OCI-LY7 (cell line): ENCODE measurements around the gene RNF26.

Experiments used
- CTCF ChIP-seq: fragments of 200-600 bp; sonication (generic); conservative IDR thresholded peaks from 2 replicates; pipeline ENCODE4 v1.5.1; 2014; ENCODE audit warnings: mild to moderate bottlenecking, antibody characterized with exemption, low read length, moderate library complexity, mixed read lengths
- EZH2phosphoT487 ChIP-seq: fragments of 200-600 bp; sonication (generic); IDR thresholded peaks from 2 replicates; pipeline ENCODE4 v1.6.1; 2018; ENCODE audit warnings: low read depth, borderline replicate concordance, mild to moderate bottlenecking, mixed run types, antibody characterized with exemption, low read length, moderate library complexity, mixed read lengths

GRCh38 chr11:119357074-119357473, 22.7 kb downstream of the RNF26 start:
- TF ChIP-seq CTCF (no peak), EZH2phosphoT487 (no peak)
